NCI-H2196 (cell line): ENCODE measurements around the gene DNAJB11.
A peak's percentile ranks its signal among the peaks of the same experiment; 100 is the strongest.

Source experiments
- DNase-seq: peaks from one replicate; lab custom pipeline; 2025; ENCODE audit not compliant: unreplicated experiment; lab: John Stamatoyannopoulos, UW

The DNAJB11 gene

DNA sequence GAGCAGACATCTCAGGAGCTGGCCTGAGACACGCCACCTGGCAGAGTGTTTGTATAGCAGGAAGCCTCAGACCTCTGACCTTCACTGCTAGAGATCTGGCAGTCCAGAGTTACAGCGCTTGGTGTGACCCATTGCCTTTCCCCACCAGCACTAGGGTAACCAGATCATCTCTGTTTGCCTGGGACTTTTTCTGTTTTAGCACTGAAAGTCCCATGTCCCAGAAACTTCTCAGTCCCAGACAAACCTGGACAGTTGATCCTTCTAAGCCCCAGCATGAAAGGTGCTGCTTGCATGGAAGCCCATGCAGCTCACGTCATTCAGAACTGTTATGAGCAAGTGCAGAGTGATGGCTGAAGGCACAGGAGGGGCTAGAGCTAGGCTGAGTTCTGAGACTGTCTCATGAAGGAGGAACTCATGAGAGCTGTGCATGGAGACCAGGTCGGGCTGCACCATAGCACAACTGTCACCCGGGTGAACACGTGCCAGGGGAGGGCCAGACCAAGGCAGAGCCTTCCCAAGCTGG is 24.1 kb downstream of the DNAJB11 start:
- DNase-seq = no peak

DNA sequence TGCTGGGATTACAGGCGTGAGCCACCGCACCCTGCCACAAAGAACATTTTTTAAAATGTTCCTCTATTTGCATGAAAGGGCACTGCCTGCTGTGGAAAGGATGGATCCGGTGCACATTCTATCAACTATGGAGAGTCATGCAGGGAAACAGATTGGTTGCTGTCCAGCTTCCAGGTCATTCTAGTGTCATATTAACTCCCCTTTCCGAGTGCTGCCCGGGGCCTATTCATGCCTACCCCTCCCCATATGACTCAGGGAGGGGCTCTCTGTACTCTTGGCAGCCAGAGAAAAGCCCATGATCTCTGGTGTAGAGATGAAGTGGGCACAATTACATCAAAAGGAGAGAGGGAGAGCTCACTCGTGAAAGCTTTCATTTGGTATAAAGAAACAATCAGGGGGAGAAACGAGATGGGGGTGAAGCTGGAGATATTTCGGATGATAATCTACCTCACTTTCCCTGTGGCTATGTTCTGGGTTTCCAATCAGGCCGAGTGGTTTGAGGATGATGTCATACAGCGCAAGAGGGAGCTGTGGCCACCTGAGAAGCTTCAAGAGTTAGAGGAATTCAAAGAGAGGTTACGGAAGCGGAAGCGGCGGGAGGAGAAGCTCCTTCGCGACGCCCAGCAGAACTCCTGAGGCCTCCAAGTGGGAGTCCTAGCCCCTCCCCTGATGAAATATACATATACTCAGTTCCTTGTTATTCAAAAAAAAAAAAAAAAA is 26.2 kb downstream of the DNAJB11 start:
- no peak for DNase-seq

DNA sequence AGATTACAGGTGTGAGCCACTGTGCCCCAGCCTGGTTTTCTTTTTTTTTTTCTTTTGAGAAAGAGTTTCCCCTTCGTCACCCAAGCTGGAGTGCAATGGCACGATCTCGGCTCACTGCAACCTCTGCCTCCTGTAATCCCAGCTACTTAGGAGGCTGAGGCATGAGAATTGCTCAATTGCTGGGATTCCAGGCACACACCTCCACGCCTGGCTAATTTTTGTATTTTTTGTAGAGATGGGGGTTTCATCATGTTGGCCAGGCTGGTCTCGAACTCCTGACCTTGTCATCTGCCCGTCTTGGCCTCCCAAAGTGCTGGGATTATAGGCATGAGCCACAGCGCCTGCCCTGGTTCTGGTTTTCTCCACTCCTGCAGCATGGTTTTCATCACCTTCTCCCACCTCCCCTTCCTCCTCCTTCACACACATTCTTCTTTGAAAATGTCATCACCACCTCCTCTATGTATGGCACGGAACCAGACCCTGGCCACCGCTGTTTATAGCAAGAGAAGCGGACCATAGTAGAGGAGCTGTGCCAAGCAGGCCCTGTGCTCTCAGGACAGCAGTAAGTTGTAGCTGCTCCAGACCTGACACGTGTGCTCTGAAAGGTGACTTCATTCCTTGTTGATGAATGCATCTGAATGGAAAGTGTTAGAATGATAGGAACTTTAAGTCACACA is 27.7 kb downstream of the DNAJB11 start:
- no peak for DNase-seq

DNA sequence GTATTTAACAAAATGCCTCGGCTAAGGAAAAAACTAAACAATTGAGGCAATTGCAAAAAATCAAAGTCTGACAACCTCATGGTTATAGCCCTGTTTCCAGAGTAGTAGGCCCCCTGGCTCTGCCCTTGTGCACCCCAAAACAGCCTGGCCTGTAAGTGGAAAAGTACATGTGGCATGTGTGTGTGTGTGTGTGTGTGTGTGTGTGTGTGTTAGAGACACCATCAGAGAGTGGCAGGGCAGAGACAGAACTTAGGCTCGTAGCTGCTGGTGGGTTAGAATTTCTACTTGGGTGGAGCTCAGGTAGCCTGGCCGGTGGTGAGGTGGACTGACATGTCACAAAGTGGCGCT is 28.2 kb downstream of the DNAJB11 start:
- no peak for DNase-seq

DNA sequence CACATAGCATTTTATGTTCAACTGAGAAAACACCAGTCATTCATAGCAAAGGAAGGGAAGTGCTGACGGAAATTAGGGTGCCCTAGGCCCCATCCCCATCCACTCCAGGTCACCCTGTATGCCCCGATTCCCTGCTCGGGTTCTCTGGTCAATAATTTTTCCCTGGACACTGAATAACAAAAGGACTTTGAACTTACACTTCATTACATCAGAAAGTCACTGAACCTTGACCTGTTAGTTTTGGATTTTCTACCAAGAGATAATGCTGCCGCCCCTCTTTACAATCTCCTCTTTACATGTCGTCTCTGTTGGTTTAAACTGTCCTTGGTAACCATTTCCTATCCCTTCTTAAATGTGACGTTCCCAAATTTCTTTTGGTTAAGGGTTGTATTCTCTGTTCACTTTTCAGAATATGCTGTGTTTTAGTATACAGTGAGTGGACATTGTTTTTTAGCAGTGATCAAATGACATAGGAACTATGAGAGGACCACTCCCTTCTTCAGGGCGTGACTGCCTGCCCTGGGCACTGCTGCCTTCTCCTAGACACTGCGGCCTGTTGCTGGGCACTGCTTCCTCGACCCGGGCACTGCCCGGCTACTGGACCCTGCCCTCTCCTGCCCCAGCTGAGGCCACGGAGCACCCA is 28.7 kb downstream of the DNAJB11 start:
- DNase-seq = no peak

DNA sequence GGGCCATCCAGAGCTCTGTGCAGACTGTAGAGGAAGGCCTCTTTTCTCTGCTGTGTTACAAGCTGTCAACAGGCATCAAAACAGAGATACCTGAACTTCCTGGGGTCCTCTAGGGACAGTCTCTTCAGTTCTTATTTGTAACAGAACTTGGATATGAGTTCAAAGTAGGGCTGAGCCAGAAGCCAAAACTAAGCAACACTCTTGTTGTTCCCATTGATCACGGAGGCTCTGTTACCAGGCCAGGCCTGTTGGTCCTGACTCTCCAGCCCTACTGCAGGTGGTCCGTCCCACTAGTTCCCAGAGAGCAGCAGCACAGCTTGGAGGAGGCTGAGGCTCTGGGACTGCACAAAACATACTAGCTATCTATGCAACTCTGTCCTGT is 29.3 kb downstream of the DNAJB11 start:
- no peak for DNase-seq

DNA sequence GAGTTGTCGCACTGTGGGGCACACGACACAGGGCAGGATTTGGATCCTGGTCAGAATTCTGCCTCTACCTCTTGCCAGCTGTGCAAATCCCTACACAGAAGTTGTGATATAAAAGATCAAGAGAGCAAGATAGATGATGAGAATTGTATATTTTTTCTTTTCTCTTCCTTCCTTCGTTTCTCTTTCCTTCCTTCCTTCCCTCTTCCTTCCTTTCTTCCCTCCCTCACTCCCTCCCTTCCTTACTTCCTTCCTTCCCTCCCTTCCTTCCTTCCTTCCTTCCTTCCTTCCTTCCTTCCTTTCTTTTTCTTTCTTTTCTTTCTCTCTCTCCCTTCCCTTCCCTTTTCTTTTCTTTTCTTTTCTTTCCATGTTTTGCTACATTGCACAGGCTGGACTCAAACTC is 30.4 kb downstream of the DNAJB11 start:
- DNase-seq = no peak

DNA sequence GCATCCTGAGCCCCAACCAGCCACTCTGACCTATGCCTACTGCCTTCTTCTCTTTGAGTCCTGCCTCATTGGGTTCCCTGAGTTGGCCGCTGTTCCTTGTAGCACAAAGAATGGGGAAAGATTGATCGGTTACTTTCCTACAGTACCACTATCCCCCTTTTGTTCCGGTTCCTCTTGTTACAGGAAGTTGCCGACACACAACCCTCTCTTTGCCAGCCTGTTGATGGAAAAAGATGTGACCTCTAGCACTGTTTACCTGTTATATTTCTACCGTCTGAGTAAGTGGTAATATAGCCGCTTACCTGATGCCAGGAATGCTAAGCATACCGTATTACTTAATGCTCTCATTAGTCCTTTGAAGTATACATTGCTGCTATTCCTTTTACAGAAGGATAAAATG is 32.6 kb downstream of the DNAJB11 start:
- no peak for DNase-seq

DNA sequence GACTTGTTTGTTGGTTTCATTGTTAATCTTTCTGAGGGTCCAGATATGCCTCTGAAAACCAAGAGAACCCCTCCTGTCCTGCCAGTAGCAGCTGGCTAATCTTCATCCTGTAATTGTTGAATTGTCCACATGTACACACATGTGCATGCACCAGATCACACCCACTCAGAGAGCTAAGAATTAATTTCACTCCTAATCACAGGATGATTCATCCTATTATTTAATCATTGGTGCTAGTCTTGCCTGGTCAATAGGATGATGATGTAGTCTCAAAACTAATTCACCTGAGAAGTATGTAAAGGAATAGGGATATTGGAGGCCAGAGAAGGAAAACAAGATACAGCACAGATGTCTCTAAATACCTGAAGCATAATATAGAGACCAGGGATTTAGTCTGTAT is 34.6 kb downstream of the DNAJB11 start:
- no peak for DNase-seq

DNA sequence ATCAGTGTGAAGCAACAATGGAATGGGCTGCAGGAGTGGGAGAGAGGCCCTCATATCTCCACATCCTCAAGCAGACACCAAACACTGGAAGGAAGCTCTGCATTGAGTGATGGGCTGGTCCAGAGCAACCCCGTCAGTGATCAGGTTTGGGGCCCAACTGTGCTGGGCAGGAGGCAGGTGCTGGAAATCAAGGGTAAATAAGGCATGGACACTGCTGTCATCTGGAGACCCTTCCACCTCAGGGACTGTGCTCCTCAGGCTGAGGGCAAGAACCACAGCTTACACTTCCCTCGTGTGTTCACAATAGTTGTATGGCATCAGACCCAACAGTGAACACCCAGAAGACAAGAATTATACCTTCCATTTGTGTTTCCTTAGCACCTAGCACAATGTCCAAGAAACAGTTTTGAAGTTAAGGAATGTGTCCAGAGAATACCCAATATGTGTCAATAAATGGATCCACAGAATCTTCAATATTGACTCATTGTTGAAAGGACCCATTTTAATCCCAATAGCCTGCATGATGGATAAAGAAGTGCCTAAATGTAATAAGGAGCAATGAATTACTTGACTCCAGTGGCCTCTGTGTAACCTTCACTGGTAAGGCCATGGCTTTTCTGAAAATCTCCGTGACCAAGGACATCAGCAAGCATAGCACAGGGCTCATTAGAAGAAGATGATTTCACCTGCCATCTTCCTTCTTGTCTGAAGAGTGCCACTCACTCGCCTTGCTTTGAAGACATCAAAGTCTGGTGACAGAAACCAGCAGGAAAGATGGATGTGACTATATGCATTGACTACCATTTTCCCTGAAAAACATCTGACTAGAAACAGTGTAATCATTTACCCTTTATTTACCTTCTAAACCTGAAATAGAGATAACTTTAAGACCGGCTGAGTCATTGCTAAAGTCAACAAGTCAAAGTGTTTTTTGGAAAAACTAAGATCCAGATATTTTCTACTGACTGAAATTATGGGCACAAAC is 35.3 kb downstream of the DNAJB11 start:
- DNase-seq = no peak

DNA sequence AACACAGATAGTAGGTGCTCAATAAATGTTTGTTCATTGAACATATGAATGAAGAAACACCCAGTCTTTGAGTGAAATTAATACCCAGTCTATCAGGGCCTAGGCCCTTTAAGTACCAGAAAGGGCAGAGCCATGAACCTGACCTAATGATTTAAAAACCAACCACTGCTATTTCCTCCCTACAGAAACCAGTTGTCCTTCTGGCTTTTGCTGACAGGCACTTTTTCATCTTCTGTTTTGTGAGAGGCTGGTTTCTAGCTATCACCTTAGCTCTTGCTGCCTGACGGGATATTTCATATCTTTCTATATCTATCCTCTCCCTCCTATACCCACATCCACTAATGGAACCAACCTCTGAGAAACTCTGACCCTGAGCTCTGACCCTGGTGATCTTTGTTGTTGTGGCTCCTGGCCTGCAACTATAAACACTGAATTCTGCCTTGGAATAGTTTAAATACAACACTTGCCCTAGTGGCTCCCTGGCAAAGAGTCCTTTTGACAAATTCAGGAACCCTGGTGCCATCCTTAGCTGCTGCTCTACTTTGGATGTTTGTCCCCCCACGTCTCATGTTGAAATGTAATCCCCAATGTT is 38.2 kb downstream of the DNAJB11 start:
- no peak for DNase-seq

DNA sequence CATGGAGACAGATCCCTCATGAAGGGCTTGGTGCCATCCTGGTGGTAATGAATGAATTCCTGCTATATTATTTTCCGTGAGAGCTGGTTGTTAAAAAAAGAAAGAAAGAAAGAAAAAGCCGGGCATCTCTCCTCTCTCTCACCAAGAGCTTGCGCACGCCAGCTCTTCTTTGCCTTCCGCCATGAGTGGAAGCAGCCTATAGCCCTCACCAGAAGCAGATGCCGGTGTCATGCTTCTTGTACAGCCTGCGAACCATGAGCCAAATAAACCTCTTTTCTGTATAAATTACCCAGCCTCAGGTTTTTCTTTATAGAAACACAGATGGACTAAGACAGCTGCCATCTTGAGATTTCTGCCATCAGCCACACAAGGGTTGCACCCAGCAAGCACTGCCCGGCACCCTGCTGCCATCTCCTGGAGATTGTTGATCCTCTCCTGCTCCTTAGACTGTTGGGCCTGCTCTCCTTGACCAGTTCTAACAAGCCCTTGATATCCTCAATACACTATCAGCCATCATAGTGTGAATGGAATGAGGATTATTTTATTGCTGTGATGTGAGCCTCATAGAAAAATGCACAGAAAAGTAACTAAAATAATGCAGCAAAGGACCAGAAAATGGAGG is 38.8 kb downstream of the DNAJB11 start:
- DNase-seq = no peak

DNA sequence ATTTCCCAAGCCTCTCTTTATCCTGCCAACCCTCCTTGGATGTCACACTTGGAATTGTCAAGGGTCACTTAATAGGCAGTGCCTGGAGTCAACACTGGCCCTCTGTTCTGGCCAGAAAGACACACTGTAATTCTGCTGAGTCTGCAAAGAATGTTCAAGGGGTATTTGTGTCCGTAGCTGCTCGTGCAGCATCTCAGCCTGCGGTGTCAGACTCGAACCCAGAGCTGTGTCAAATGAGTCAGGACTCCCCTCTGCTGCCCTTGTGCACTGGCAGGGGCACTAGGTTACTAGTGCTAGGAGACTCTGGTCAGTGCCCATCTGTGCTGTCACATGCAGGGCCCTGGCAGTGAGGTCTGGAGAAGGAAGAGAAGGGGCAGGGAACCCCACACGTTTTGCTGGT is 41.5 kb downstream of the DNAJB11 start:
- no peak for DNase-seq

DNA sequence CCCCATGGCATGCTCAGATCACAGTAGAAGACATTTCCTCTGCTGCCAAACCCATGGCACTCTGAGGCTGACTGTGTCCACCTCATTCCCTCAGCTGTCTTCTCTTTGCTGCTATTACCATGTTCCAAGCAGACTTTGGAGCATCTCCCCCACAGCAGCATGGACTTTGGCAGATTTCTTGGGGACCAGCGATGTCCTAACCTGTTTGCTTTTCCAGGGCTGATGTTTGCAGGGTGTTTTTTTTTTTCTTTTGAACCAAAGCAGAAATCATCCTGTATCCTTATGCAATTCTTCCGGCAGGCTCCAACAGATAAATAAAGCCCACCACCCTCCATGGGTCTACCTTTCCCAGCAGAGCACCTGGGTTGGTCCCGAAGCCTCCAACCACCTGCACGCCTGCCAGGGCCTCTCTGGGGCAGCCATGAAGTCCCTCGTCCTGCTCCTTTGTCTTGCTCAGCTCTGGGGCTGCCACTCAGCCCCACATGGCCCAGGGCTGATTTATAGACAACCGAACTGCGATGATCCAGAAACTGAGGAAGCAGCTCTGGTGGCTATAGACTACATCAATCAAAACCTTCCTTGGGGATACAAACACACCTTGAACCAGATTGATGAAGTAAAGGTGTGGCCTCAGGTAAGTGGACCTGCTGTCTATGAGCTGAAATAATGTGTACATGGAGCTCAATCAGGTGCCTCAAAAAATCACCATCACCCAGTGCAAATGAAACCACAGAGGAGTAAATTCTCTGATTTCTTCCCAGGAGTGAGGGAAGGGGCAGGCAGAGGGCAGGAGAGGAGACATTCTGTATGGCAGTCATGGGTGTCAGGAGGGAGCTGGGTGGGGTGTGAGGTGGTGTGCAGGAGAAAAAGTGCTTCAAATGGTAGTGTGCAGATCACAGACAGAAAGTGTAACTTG is 42.5 kb downstream of the DNAJB11 start, which contains the start of gene AHSG:
Gene AHSG, plus strand, starts transcription at position 340 of the 916 bp plus-strand sequence. Its CDS starts 82 bp downstream, at position 422.
- DNase-seq = no peak

DNA sequence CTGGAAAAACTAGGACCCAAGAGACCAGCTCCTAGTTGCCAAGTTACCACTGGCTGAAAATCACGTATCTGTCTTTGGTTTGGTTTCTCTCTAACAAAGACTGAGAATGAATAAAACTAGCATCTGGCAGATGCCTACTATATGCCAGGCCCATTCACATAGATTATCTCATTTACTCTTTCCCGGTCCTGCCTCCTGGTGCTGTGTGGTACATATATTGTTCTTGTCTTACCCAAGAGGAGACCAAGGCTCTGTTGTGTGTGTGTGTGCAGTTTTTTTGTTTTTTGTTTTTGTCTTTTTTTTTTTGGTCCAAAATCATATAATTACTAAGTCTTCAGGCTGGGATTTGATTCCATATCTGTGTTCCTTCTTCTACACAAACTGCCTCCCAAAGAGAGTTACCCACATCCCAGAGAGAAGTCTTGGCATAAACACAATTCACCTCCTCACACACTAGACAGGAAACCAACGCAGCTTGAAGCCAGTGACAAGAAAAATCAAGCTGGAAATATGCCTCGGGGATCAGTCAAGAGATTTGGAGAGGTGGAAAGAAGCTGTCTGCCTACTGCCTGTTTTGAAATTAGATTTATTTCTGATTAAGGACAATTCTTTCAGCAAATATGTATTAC is 43.2 kb downstream of the DNAJB11 start:
- no peak for DNase-seq

DNA sequence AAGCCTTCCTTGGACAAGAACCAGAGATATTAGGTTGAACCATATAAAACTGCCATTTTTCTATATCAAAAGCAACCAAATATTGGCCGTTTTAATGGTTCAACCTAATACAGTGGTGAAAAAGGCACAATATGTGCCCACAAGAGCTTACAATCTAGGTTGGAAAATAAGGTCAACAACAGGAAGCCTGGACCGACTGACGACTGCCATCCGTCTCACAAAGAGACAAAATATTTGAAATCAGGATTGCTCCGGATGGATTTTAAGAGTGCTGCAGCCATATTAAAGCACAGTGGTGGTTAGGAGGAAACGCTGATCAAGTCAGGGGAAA is 43.7 kb downstream of the DNAJB11 start:
- no peak for DNase-seq

DNA sequence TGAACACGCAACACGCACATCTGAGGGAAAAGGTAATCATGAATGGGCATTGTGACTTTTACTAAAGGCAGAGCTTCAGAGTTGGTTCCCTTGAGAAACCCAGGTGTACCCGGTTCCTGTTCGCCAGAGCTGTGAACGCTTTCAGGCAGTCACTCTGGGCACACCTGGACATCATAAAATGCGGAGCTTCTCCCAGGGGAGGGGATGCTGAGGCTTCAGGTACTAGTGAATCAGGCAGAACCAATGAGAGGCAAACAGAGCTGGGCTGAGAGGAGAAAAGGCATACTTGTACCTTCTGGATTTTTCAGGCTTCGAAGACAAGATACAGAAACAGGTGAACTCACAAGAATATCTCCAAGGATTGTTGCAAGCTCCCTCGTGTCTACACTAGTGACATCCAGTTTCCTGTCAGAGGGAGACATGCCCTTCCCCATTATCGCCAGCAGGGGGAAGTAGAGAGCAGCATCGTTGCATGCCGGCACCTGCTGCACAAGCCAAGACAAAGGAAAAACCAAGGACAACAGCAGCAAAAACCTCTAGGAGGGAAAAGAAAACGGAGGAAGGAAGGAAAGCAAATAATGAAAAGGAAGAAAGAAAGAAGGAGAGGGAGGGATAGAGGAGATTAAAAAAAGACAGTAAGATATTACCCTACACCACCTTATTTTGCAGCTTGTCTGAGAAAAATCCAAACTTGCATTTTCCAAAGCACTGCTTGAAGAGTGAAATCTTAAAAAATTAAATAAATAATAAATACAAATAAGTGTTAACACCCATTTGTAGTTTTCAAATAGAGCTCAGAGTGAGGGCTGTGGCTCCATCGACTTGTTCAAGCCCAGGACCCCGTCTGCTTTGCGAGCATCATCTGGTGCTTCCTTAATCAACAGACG is 44.3 kb downstream of the DNAJB11 start:
- peak; percentile 92 for DNase-seq

DNA sequence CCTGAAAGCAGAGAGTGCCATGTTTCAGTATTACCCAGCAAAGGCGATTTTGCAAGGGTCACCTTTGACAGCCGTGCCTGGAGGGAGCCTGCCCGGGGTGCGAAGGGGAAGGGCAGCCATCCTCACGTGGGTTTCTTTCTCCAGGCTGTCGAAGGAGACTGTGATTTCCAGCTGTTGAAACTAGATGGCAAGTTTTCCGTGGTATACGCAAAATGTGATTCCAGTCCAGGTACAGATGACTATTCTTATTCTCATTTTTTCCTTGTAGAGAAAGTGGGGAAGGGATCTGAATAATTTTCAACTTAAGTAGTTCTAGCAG is 45.7 kb downstream of the DNAJB11 start:
- DNase-seq = no peak
